ENCODE measurements around the gene PDE6B. TPM values are rescaled to one million over a fixed set of nuclear protein-coding genes. Genes with fewer than 3 reads are reported as not detected.

PDE6B gene
- total RNA-seq, 1 donor from 2014 or later = 4.2 TPM

GRCh38 chr4:629915-630641 is 4.7 kb downstream of the PDE6B start:
- no peaks in the 10 kb centered on the region for H3K36me3 ChIP-seq
- DNase-seq (ENCODE audit: extremely low spot score in 2 of 2) = no peak
- H3K27me3 ChIP-seq = no peaks in the 10 kb centered on the region
- no peak for TF ChIP-seq POLR2A (IDR thresholded peaks at IDR 0.05)
- no peaks in the 10 kb centered on the region for H3K4me1 ChIP-seq
- intact Hi-C loops (cut with DNase I) = no loop called here
- H3K9me3 ChIP-seq = no peaks in the 10 kb centered on the region
- no peak overlapping the region for H3K27ac ChIP-seq
- no peak overlapping the region for H3K4me3 ChIP-seq

- no peak overlapping the region for H3K4me3 ChIP-seq
- no peak for DNase-seq (ENCODE audit: extremely low spot score in 2 of 2)
- no peak overlapping the region for H3K27ac ChIP-seq
- H3K4me1 ChIP-seq = no peaks in the 10 kb centered on the region
- TF ChIP-seq POLR2AphosphoS5 (IDR thresholded peaks at IDR 0.05; ENCODE audit: insufficient read depth in 1 of 2, low read depth in 1 of 2) (no peak), POLR2A (IDR thresholded peaks at IDR 0.05) (no peak), CTCF (IDR thresholded peaks at IDR 0.05) (no peak)
- no peaks in the 10 kb centered on the region for H3K9me3 ChIP-seq
- H3K27me3 ChIP-seq = no peaks in the 10 kb centered on the region
- intact Hi-C loops (cut with DNase I) = no loop called here
- H3K36me3 ChIP-seq = no peaks in the 10 kb centered on the region
These were observed 5.3 kb downstream of the PDE6B start for GRCh38 chr4:630656-631055.

GRCh38 chr4:632196-632790 is 6.9 kb downstream of the PDE6B start:
- Histone ChIP-seq H3K9me3 (no peaks in the 10 kb centered on the region), H3K4me3 (no peak overlapping the region), H3K27me3 (no peaks in the 10 kb centered on the region), H3K27ac (no peak overlapping the region), H3K36me3 (no peaks in the 10 kb centered on the region), H3K4me1 (no peaks in the 10 kb centered on the region)
- intact Hi-C loops (cut with DNase I) = no loop called here
- no peak for DNase-seq (ENCODE audit: extremely low spot score in 2 of 2)
- TF ChIP-seq POLR2A (IDR thresholded peaks at IDR 0.05) = no peak
- no peak for TF ChIP-seq POLR2AphosphoS5 (IDR thresholded peaks at IDR 0.05; ENCODE audit: insufficient read depth in 1 of 2, low read depth in 1 of 2)
- no peak for TF ChIP-seq CTCF (IDR thresholded peaks at IDR 0.05)

- Histone ChIP-seq H3K4me1 (no peaks in the 10 kb centered on the region), H3K9me3 (no peaks in the 10 kb centered on the region), H3K36me3 (no peaks in the 10 kb centered on the region), H3K27ac (no peak overlapping the region), H3K4me3 (no peak overlapping the region), H3K27me3 (no peaks in the 10 kb centered on the region)
- no peak for DNase-seq (ENCODE audit: extremely low spot score in 2 of 2)
- TF ChIP-seq POLR2AphosphoS5 (IDR thresholded peaks at IDR 0.05; ENCODE audit: insufficient read depth in 1 of 2, low read depth in 1 of 2) (no peak), POLR2A (IDR thresholded peaks at IDR 0.05) (no peak), CTCF (IDR thresholded peaks at IDR 0.05) (no peak)
- intact Hi-C loops (cut with DNase I) = no loop called here
These were observed 7.6 kb downstream of the PDE6B start for GRCh38 chr4:632926-633325.

- Histone ChIP-seq H3K27me3 (no peaks in the 10 kb centered on the region), H3K9me3 (no peaks in the 10 kb centered on the region), H3K36me3 (no peaks in the 10 kb centered on the region), H3K4me1 (no peaks in the 10 kb centered on the region), H3K4me3 (no peak overlapping the region), H3K27ac (no peak overlapping the region)
- no peak for DNase-seq (ENCODE audit: extremely low spot score in 2 of 2)
- no peak for TF ChIP-seq POLR2AphosphoS5 (IDR thresholded peaks at IDR 0.05; ENCODE audit: insufficient read depth in 1 of 2, low read depth in 1 of 2)
- TF ChIP-seq POLR2A (IDR thresholded peaks at IDR 0.05) = no peak
- intact Hi-C loops (cut with DNase I) = no loop called here
These were observed 8.0 kb downstream of the PDE6B start for GRCh38 chr4:633406-633805.

- Histone ChIP-seq H3K9me3 (no peaks in the 10 kb centered on the region), H3K27me3 (no peaks in the 10 kb centered on the region), H3K4me1 (no peaks in the 10 kb centered on the region), H3K36me3 (no peaks in the 10 kb centered on the region), H3K4me3 (no peak overlapping the region), H3K27ac (no peak overlapping the region)
- DNase-seq (ENCODE audit: extremely low spot score in 2 of 2) = no peak
- intact Hi-C loops (cut with DNase I) = no loop called here
- TF ChIP-seq POLR2A (IDR thresholded peaks at IDR 0.05) (no peak), CTCF (IDR thresholded peaks at IDR 0.05) (no peak), POLR2AphosphoS5 (IDR thresholded peaks at IDR 0.05; ENCODE audit: insufficient read depth in 1 of 2, low read depth in 1 of 2) (no peak)
These were observed 8.7 kb downstream of the PDE6B start for GRCh38 chr4:633976-634598.
